ENCODE results near the gene ARHGEF19.
A peak's percentile ranks its signal among the peaks of the same experiment; 100 is the strongest.
"Not testable (repeated sequence)": the region's sequence is repeated elsewhere in the genome, so short reads cannot be mapped to it uniquely, and the experiment has no call there.

The ARHGEF19 gene

DNA sequence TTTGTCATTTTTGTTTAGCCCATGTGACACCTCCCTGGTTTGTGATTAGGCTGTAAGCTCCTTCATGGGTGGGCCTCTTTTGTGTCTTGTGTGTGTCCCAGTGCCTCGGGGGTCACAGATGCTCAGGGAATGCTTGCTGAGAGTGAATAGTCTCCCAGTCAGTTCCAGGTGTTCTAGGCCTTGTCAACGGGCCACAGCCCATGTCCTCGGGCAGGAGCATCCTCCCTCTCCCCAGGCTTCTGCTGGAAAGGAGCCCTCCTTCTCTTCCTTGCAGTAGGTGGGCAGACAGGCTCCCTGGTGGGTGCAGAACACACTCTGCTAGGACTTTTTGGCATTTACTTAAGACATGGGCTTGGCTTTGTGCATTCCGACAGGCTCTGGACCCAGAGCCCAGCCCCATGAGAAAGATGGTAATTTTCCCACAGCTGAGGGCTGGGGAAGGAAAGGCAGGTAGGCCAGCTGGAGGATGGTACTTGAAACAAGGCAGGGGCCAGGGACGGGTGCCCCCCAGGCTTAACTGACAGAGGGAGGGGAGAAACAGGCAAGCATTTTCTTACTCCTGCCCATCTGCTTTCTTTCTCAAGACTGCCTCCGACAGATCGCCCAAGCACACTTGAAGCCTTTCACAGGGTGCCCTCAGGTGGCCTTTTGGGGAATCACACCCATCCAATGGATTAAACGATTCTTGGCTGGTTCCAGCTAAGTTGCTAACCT is 31.6 kb upstream of the ARHGEF19 start:
- peak; percentile 74 for DNase-seq

DNA sequence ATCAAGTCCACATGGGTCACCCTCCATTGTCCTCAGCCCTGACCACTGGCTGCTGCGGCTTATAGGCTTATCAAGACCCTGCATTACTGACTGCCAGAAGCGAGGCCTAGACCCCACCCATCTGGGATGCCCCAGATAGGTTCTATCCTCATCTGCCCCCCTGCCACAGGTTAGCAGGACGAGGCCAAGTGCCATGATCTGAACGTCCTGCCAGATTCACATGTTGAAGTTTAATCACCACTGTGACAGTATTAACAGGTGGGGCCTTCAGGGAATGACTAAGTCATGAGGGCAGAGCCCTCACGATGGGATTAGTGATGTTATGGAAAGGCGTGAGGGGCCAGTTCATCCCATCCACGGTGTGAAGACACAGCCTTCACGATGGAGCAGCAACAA is 30.8 kb upstream of the ARHGEF19 start:
- no peak for DNase-seq

DNA sequence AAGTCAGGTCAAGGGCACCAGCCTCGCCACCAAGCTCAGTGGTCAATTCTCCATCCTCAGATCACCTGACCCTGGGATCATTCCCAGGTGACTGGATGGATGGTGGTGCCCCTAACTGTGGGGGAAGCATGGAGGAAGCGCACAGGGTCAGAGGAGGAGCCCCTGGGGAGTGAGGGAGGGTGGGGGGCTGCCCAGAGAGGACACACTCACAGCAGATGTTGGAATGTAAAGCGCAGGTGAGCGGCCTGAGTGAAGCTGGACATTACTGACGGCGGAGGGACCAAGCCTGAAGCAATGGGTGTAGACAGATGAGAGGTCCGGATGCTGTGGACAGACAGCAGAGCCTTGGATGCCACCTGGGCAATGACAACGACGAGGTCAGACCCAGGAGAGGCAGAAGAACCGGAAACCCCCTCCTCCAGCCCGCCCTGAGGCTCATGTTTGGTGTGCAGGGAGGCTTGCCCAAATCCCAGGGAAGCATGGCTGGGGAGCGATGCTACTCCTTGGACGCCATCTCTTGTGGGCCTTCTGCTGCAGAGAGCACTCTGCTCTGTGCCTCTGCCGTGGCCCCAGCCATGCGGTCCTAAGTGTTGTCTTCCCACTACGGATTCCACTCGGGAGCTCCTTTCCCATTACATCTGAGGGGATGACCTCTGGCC is 30.2 kb upstream of the ARHGEF19 start:
- no peak for DNase-seq

DNA sequence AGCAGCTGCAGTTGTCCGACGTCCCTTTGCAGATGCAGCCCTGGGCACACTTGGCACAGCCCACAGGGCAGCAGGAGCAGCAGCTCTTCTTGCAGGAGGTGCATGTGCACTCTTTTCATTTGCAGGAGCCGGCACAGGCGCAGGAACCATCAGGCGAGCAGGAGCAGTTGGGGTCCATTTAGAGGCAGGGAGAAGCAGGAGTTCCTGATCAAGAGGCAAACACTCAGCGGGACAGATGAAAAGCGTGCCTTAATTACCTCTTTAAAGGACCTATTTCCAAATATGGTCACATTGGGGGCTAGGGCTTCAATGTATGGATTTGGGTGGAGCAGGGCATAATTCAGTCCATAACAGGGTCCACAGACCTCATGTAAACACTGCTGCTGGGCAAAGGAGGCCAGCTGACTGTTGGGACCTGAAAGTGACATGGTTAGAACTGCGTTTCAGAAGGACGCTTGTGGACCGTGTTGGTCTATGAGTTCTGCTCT is 28.8 kb upstream of the ARHGEF19 start:
- no peak for DNase-seq

DNA sequence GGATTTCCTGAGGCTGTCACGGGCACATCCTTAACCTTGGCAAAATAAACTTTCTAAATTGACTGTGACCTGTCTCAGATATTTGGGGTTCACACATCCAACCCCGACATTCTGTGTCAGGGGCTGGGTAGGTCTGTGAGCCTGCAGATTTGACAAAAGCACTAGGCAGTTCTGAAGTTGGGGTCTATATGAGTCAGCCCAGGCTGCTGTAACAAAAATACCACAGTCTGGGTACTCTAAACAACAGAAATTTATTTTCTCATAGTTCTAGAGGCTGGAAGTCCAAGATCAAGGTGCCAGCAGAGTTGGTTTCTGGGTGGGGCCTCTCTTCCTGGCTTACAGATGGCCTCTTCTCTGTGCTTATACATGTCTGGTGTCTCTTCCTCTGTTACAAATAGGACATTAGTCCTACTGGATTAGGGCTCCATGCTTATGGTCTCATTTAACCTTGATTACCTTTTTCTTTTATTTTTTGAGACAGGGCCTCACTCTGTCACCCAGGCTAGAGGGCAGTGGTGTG is 27.6 kb upstream of the ARHGEF19 start:
- no peak for DNase-seq

DNA sequence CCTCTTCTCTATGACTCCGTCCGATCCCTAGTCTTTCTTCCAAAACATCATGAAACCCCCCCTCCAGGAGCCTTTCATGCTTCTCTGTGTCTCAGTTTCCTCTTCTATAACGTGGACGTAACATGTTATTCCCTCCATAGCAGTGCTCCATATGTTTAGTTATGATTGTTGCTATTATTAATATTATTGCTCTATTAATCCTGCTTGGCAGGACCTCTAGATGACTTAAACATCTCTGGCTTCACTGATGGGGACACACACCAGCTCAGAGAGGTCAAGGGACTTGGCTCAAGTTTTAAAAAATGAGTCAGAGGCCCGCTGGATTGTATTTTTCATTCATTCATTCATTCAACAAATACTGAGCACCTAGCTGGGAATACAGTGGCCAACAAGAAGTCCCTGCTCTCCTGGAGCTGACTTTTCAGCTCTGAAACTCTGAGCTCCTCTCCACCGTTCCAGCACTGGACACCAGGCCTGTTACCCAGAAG is 24.9 kb upstream of the ARHGEF19 start:
- no peak for DNase-seq

DNA sequence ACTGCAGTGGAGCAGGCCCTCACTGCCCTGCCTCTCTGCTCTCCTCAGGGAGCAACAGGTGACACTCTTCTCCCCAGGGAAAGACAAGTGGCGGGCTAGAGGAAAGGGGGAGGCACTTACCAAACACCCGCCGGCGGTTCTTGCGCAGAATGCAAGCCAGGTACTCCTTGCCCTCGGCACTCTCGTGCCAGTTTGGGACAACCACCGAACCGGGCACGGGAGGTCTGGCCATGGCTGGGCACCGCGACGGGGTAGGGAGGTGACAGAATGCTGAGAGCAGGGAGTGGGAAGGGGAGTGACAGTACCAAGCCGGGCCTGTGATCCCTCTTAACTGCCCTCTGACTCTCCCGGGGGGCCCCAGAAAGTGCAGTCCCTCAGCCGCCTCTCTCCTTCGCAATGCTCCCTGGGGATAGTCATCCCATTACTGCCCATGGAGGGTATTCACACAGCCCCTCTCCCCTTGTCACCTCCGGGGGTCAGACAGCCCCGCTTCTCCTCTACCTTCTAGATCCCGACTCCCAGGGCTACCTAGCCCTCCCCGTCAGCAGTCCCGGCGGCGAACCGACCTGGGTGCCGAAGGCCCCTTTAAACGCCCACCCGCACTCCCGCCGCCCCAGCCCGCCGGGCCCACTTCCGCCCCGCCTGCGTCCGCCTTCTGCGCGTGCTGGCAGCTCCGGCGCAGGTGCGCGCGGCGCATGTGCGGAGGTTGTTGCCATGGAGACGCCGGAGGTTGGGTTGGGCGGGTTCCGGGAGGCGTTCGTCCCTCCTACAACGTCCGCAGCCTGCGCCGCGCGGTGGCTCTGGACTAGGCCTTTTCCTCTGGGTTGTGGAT is 24.3 kb upstream of the ARHGEF19 start, which contains the start of gene CPLANE2:
Gene CPLANE2 (minus strand): TSS at position 673 of the 832 bp plus-strand sequence. CDS start 441 bp downstream, at position 232.
- DNase-seq, result peak; percentile 97

DNA sequence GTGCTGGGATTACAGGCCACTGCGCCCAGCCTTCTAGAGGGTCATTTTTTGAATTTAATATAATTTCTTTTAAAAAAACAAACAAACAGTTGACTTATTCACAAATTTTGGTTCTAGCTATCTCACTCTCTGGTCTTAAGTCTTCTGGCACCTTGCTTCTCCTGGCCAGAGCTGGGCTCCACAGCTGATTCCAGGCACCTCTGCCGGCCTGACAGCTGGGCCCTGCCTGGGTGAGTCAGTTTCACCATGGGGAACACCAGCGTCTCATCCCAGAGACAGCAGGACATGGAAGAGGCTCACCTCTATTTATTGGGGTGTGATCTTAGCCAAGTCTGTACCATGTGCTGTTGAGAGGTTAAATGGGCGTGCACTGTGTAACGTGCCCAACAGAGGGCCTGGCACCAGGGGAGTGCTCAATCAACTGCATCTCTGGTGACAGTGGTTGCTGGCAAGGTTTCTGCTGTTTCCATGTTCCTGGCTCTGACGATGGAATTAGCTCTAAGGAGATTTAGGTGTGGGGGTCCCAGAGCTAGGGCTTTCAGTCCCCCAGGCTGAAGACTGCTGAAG is 23.6 kb upstream of the ARHGEF19 start:
- peak; percentile 48 for DNase-seq

DNA sequence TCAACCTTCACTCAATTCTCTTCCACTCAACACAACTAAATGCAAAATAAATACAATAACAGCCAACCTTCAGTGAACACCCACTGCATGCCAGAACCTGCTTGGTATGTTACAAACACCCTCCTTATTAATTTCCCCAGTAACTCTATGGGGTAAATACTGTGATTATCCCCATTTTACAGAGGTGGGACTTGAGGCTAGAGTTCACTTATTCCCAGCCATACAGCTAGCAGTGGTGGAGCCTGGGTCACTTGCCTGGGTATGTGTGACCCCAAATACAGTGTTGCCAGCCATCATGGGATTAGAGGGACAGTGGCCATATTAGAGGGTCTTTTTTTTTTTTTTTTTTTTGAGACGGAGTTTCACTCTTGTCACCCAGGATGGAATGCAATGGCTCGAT is 22.9 kb upstream of the ARHGEF19 start:
- DNase-seq, result no peak

DNA sequence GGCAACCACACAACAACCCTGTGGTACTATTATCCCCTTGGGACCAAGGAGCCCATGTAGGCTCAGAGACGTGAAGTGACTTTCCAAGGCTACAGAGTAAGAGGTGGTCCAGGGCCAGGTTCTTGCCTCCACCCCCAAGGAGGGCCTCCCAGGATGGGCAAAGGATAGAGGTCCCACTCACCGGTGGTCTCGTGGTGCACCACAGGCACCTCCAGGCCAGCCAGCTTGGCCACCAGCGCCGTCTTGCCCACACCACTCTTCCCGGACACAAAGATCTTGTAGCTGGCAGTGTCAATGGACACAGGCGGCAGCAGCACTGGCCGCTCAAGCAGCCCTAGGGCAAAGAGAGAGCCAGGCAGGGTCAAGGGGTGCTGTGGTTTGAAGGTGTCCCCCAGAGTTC is 21.0 kb upstream of the ARHGEF19 start:
- no peak for DNase-seq

DNA sequence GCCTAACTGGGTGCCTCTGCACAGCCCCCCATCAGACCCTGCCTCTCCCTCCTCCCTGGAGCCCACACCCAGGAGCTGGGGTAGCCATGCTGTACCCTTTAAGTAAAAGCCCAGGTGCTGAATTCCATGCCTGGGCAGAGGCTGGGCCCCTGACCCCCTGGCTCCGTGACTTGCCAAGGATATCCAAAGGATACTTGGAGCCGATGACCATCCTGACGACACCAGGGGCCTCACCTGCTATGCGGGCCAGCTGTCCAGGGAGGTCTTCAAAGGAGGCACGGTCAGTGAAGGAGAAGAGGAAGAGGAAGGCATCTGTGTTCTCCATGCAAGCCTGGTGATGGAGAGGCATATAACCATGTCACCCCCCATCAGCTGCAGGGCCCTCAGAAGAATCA is 19.9 kb upstream of the ARHGEF19 start:
- DNase-seq, result no peak

DNA sequence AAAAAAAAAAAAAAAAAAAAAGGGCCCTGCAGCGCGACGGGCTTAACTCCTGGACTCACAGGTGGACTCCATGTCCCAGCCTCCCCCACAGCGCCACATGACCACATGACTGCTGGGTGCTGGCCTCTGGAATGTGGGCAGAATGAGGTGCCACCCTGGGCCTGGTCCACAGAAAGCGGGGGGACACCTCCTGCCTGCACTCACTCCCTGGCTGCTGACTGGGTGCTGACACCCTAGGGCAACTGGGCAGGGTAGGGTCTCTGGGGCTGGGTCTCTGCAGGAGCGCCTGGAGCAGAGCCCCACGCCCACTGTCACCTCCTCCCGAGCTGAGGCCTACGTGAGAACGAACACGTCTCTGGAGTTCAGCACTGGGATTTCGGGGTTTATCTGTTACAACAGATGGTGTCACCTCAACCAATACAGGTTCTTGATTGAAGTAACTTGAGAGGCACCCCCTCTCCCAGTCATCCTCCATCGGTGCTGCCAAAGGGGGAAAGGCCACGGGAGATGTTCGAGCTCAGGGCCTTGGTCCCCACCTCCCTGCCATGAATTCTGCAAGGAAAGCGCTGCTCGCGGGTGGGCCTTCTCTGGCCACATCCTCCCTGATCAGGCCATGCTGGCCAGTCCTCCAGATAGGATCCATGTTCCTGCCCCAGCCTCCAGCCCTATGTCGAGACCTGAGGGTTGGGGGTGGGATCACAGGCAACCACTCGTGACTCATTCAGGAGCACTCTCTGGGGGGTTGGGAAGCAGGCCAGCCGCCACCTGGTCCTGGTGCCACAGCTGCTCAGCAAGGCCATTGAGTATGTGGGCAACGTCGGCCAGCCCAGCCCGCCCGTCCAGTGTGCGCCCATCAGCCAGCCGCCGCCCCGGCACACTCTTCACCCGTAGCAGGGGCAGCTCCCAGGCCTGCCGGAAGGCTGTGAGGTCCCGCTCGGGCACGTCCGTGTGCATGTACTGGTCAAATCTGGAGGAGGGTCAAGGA is 19.2 kb upstream of the ARHGEF19 start:
- no peak for DNase-seq

DNA sequence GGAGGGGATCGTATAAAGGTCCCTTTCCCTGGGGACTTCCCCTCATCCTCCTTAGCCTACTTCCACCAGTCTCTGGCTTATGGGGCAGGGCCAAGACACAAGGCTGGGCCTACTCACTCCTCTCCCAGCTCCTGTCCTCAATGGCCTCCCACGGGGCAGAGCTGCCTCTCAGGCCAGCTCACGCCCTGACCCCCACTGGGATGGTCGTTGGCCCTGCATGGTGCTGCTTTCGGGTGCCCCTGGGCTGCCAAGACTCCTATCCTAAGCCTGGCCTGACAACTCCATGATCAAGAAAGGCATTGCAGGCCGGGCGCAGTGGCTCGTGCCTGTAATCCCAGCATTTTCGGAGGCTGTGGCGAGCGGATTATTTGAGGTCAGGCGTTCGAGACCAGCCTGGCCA is 18.3 kb upstream of the ARHGEF19 start:
- DNase-seq, result no peak

DNA sequence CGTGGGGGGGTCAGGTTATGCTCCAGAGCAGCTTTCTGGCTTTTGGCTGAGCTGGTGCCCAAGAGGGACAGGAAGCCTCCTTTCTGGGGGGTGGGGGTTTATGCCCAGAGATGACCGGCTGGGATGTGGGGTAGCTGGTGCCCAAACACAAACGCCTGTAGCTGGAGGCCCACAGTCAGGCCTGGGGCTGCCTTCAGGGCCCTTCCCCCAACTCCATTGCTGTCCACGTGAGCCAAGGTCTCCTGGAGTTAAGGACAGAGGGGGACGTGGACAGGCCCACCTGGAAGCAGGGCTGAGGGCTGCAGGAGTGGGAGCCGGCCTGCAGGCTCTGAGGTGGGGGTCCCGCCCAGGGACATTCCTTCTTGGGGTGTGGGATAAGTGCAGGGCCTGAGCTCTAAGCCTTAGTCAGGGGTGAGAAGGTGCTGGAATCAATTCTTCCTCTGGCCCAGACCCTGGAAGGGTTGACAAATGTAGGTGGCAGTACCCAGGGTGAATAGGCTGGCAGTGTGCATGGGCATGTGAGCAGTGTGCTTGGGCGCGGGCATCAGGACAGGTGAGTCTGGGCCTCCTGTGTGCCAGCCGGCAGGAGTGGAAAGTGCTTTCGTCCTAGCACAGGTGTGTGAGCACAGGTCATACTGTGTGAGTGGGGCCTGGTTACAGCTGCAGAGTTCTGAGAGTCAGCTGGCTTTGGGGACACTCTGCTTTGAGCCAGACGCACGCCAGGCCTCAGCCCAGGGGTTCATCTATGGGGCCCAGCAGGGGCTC is 17.7 kb upstream of the ARHGEF19 start:
- DNase-seq, result no peak

DNA sequence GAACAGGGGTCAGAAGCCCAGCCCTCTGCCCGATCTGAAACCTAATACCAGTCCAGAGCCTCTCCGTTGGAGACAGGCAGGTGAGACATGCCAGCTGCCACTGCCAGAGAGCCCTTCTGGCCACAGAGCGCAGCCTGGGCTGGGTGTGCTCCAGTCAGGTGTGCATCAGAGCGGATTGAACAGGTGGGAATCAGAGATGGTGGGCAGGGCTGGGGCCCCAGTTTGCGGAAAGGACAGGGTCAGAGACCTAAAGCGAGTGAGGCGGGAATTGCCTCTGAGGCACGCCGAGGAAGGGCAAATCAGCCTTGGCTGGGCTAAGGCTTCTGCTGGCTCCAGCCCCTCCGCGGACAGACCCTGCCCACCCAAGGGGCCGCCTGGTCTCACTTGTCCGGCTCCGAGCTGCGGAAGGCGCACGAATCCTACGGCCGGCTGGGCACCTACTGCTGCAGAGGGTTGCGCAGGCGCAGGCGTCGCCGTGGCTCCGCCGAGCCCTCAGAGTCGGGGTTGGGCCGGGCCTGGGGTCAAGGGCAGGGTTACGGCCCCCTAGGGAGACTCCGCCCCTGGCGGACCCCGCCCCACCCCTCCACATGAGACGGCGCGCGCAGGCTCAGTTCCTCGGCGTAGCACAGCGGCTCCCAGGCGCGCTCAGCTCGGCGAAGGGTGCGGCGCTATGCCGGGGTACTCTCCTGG is 14.2 kb upstream of the ARHGEF19 start:
- no peak for DNase-seq

DNA sequence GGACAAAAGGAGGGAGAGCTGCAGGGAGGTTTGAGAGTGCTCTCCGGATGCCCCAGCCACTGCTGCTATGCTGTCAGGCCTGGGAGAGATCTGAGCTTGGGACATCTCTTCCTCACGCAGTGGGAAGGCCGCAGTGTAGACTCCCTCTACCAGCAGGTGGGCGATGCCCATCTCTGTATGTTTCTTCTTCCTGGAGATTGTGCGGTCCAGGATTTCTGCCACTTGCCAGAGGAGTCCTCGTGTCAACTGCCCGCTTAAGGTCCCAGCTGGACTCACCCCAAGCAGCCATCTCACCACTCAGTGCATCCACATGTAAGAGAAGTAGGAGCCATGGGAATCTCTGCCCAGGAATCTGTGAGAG is 13.7 kb upstream of the ARHGEF19 start:
- DNase-seq, result no peak

DNA sequence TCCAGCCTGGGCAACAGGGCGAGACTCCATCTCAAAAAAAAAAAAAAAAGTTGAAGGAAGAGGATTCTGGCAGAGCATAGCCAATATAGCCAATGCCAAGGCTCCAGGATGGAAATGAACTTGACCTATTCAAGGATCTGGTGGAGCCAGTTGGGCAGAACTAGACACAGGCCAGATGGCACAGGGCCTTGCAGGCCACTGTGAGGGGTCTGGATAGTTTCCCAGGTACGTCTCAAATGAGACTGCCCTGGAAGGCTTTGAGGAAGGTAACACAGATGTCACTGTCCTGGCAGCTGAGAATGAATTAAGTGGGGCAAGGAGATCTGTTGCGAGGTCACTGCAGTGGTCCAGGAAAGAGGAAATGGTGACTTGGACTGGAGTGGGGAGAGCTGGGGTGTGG is 12.0 kb upstream of the ARHGEF19 start:
- DNase-seq, result no peak

DNA sequence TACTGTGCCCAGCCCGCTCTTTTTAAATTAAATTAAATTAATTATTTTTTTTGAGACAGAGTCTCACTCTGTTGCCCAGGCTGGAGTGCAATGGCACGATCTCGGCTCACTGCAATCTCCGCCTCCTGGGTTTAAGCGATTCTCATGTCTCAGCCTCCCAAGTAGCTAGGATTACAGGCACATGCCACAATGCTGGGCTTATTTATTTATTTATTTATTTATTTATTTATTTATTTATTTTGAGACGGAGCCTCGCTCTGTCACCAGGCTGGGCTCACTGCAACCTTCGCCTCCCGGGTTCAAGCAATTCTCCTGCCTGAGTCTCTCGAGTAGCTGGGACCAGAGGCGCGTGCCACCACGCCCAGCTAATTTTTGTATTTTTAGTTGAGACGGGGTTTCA is 10.3 kb upstream of the ARHGEF19 start:
- not testable (repeated sequence) for DNase-seq

DNA sequence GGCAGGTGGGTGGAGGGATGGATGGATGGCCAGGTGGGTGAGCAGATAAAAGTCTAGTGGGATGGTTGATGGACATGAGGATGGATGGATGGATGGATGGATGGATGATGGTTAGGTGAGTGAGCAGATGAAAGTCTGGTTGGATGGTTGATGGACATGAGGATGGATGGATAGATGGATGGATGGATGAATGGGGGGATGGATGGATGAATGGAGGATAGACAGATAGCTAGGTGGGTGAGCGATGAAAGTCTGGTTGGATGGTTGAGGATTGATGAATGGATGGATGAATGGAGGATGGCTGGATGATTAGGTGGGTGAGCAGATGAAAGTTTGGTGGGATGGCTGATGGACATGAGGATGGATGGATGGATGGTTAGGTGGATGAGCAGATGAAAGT is 9.0 kb upstream of the ARHGEF19 start:
- no peak for DNase-seq

DNA sequence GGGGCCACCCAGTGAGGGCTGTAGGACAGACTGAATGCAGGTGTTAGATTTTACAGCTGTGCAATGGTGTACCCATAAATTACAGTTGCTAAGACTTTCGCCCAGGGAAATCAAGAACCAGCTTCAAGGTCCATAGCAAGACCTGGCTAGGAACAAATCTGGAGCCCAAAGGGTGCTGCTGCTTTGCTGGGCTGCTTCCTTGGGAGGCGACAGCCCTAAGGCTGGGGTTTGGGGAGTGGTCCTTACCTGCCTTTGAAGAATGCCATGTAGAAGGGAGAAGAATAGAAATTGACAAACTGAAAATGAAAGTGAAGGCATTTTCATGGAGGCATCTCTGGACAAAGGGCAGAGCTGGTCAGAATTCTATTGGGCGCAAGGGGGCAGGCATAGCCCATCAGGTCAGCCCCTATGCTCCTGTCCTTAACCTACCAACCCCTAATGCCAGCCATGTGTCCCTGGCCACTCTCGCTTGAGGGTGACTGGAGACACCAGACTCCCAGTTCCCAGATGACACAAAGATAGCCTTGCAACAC is 7.6 kb upstream of the ARHGEF19 start:
- DNase-seq, result no peak
